Kidney epithelial cell (primary cell): Measurements from ENCODE around the gene ATXN2L. TPM values are rescaled to one million over a fixed set of nuclear protein-coding genes. Genes with fewer than 3 reads are reported as not detected.

ENCODE experiments used
- DNase-seq: peaks from one replicate; pipeline ENCODE4 v3.0.0-alpha.2; 2010; ENCODE audit warnings: low read depth
- H3K27me3 ChIP-seq: 2 replicates; pipeline ENCODE4 v1.6.0; 2011; ENCODE audit warnings: low read length; ENCODE audit not compliant: control insufficient read depth, insufficient read depth
- H3K36me3 ChIP-seq: 2 replicates; pipeline ENCODE4 v1.5.1; 2011; ENCODE audit warnings: low read length; ENCODE audit not compliant: control insufficient read depth, insufficient read depth
- H3K4me3 ChIP-seq: 2 replicates; pipeline ENCODE4 v1.5.1; 2011; ENCODE audit warnings: low read depth, mild to moderate bottlenecking, control low read depth, low read length
- total RNA-seq: library from RNA; depleted of rRNA; stranded (reverse); fragments of >200 nt; gene quantifications from 2 replicates; pipeline ENCODE4 v1.2.3, GENCODE V29; 2015
- TF ChIP-seq, protein P1 (sequence below): IDR thresholded peaks from 2 replicates; pipeline ENCODE4 v1.5.1; 2011; ENCODE audit warnings: mild to moderate bottlenecking, moderate library complexity, low read length, control low read depth, inconsistent platforms; ENCODE audit not compliant: insufficient read depth, poor library complexity, severe bottlenecking

Gene ATXN2L
- total RNA-seq, 1 donor from 2014 or later = 150 TPM

DNA sequence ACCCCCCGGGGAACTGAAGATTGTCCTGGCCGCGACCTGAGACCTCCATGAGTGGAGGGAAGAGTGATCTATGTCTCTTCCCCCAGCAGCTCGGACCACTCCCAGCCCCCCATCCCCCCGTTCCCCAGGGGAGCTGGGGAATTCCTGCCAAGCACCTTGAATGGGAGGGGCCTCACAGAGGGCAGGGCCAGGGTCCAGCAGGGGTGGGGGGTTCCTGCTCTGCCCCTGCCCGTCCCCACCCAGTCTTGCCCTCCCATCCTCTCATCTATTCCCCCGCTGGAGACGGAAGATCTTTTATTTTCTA, 13.9 kb downstream of the ATXN2L start:
- TF ChIP-seq, protein P1, sequence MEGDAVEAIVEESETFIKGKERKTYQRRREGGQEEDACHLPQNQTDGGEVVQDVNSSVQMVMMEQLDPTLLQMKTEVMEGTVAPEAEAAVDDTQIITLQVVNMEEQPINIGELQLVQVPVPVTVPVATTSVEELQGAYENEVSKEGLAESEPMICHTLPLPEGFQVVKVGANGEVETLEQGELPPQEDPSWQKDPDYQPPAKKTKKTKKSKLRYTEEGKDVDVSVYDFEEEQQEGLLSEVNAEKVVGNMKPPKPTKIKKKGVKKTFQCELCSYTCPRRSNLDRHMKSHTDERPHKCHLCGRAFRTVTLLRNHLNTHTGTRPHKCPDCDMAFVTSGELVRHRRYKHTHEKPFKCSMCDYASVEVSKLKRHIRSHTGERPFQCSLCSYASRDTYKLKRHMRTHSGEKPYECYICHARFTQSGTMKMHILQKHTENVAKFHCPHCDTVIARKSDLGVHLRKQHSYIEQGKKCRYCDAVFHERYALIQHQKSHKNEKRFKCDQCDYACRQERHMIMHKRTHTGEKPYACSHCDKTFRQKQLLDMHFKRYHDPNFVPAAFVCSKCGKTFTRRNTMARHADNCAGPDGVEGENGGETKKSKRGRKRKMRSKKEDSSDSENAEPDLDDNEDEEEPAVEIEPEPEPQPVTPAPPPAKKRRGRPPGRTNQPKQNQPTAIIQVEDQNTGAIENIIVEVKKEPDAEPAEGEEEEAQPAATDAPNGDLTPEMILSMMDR = no peak
- H3K36me3 ChIP-seq = peaks cover 8% of the 10 kb centered on the region
- no peaks in the 10 kb centered on the region for H3K27me3 ChIP-seq
- H3K4me3 ChIP-seq = no peak overlapping the region
- DNase-seq = no peak

DNA sequence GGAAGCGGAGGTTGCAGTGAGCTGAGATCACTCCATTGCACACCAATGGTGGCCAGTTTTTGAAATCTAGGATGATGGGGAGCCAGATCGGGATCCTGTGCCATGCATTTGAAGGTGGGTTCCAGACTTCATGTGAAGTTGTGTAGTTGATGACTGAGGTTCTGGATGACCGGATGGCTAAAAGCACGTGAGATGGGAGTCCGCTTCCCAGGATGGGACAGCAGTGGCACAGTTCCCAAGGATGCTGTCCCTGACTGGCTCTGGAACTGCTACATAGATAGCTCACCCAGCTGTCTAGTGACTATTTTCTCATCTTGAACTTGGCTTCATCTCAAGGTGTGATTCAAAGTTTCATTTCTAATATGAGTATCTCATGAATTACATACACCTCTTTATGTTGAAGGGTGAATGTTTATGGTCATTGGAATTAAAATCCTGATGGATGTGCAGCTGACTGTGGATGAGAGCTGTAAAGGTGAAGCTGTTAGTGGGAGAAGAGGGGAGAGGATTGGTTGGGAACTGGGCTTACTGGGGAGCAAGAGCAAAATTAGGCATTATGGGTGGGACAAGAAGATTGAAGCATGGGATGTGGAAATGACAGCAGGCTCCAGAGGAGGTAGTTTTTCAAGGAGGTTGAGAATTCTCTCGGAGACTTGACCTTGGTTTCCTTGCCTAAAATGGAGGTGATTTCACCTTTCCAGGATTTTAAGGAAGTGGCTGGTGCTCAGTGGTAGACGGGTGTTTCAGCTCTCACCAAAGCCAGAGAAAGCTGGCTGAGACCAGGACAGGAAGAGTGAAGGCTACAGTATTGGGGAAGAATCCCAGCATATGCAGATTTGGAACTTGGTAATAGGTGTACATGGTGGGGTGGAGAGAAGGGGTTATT, 15.1 kb downstream of the ATXN2L start:
- Histone ChIP-seq H3K27me3 (no peaks in the 10 kb centered on the region), H3K4me3 (no peak overlapping the region), H3K36me3 (peaks cover 8% of the 10 kb centered on the region)
- no peak for DNase-seq
- TF ChIP-seq, protein P1 = no peak

DNA sequence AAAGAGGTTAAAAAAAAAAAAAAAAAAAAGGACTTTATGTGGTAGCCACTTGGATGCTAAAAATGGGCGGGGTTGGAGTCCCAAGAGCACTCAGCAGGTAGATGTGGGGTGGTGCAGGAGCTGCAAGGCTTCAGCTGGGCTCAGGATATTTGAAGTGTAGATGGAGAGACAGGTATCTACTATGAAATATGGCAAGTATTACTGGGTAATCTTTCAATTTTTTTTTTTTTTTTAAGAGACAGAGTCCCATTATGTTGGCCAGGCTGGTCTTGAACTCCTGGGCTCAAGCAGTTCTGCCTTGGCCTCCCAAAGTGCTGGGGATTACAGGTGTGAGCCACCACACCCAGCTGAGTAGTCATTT, 15.7 kb downstream of the ATXN2L start:
- TF ChIP-seq, protein P1 = no peak
- Histone ChIP-seq H3K27me3 (no peaks in the 10 kb centered on the region), H3K36me3 (peaks cover 4% of the 10 kb centered on the region), H3K4me3 (no peak overlapping the region)
- no peak for DNase-seq

DNA sequence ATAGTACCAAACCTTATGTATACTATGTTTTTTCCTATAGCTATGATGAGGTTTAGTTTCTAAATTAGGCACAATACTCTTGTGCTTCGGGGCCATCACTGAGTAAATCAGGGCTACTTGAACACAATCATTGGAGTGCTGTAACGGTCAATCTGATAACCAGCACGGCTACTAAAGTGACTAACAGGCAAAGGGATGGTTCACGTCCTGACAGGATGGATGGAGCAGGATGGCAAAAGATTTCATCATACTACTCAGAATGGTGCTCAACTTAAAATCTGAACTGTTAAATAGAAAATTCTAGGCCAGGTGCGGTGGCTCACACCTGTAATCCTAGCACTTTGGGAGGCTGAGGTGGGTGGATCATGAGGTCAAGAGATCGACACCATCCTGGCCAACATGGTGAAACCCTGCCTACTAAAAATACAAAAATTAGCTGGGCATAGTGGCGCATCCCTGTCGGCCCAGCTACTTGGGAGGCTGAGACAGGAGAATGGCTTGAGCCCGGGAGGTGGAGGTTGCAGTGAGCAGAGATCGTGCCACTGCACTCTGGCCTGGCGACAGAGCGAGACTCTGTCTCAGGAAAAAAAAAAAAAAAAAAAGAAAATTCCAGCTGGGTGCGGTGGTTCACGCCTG, 16.3 kb downstream of the ATXN2L start:
- TF ChIP-seq, protein P1 = no peak
- peaks cover 4% of the 10 kb centered on the region for H3K36me3 ChIP-seq
- no peak overlapping the region for H3K4me3 ChIP-seq
- no peaks in the 10 kb centered on the region for H3K27me3 ChIP-seq
- no peak for DNase-seq

DNA sequence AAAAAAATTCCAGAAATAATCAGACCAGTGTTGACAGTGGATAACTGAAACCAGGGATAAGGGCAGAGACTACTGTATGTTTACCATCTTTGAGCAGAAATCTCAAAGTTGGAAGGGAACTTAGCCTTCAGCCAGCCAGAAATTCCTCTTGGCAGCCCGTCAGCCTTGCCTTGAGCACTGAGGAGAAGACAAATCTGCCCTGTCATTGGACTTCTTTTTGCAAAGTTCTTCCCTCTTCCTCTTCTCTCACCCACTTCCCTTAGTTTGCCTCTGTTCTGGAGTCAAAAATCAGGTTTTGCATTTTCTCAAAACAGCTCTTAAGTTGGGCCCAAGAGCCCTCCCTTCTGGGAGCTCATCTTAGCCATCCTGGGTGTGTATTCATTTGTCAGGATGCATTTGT, 17.1 kb downstream of the ATXN2L start:
- no peak for DNase-seq
- TF ChIP-seq, protein P1 = no peak

More for the DNA sequence above, 17.1 kb downstream of the ATXN2L start:
- H3K27me3 ChIP-seq = no peaks in the 10 kb centered on the region
- peaks cover 4% of the 10 kb centered on the region for H3K36me3 ChIP-seq
- H3K4me3 ChIP-seq = no peak overlapping the region
